ENCODE measurements around the gene SHANK1.

DNA sequence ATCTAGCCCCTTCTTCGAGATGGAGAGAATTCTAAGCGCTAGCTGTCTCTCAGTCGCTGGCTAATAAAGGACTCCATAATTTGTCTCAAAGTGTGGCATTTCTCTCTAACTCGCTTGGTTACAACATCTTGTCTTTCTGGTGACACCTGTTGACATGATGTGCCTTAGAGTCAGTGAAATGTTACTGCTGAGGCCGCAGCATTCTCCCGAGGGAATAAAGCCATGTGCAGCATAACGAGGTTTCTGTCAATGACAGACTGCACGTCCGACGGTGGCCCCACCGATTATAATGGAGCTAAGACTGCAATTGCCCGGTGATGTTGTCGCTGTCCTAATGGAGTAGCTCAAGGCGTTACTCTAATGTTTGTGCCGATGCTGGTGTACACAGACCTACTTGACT is 30.4 kb upstream of the SHANK1 start:
- TF ChIP-seq, protein P1, sequence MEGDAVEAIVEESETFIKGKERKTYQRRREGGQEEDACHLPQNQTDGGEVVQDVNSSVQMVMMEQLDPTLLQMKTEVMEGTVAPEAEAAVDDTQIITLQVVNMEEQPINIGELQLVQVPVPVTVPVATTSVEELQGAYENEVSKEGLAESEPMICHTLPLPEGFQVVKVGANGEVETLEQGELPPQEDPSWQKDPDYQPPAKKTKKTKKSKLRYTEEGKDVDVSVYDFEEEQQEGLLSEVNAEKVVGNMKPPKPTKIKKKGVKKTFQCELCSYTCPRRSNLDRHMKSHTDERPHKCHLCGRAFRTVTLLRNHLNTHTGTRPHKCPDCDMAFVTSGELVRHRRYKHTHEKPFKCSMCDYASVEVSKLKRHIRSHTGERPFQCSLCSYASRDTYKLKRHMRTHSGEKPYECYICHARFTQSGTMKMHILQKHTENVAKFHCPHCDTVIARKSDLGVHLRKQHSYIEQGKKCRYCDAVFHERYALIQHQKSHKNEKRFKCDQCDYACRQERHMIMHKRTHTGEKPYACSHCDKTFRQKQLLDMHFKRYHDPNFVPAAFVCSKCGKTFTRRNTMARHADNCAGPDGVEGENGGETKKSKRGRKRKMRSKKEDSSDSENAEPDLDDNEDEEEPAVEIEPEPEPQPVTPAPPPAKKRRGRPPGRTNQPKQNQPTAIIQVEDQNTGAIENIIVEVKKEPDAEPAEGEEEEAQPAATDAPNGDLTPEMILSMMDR (IDR thresholded peaks at IDR 0.05): no peak
- TF ChIP-seq POLR2A (IDR thresholded peaks at IDR 0.05): no peak
